Stimulated activated effector memory CD8-positive, alpha-beta T cell treated with anti-CD3 and anti-CD28 coated beads, Interleukin-12 subunit alpha, Interleukin-12 subunit beta, amount 100 ng/mL, for 72 hours (primary cell): ENCODE data around the gene VPREB3.

Experiments used
- ATAC-seq: fragments of 150-1000 bp; cut with Tn5 transposase; 2 replicates; pipeline ENCODE4 v1.10.0; 2021
- DNase-seq, 2 donors: peaks; one replicate each; pipeline ENCODE4 v3.0.0; 2021 to 2022; ENCODE audit warnings: low spot score in 2 of 2
- H3K27ac Mint-ChIP-seq: one replicate; pipeline ENCODE4 v1.8.0; 2022; ENCODE audit warnings: mild to moderate bottlenecking, mixed read lengths
- H3K36me3 Mint-ChIP-seq: one replicate; pipeline ENCODE4 v1.8.0; 2022; ENCODE audit warnings: mild to moderate bottlenecking, mixed read lengths
- H3K4me1 Mint-ChIP-seq: one replicate; pipeline ENCODE4 v1.8.0; 2022; ENCODE audit warnings: mixed read lengths
- H3K4me3 Mint-ChIP-seq: one replicate; pipeline ENCODE4 v1.8.0; 2022; ENCODE audit warnings: mild to moderate bottlenecking, mixed read lengths
- H3K9me3 Mint-ChIP-seq: one replicate; pipeline ENCODE4 v1.8.0; 2022; ENCODE audit warnings: mixed read lengths

VPREB3 gene

DNA sequence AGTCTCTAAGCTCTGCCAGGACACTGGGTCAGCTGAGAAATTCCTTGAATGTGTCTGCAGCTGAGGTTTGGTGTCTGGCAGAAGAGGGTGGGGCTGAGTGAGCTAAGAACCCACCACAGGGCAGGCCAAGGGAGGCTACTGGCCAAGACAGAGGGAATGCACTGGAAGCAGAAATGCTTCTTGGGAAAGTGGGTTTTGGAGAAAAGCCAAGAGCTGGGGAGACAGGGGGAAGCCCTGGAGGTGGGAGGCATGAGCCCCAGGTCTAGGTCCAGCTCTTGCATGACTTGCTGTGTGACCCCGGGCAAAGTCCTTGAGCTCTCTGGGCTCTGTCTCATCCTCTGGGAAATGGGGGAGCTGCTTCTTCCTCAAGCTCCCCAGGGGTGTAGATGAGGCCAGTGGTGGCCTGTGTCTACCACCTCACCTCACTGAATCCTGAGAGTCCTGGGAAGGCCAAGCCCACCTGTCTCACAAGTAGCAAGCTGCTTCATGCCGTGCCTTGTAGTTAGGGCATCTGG, 20.8 kb upstream of the VPREB3 start:
- peaks cover 23% of the 10 kb centered on the region for H3K4me1 Mint-ChIP-seq
- no peak overlapping the region for H3K4me3 Mint-ChIP-seq
- peak overlapping the region; percentile 50 for H3K27ac Mint-ChIP-seq
- ATAC-seq (no peak), DNase-seq (no peak)
- H3K9me3 Mint-ChIP-seq = no peaks in the 10 kb centered on the region
- H3K36me3 Mint-ChIP-seq = no peaks in the 10 kb centered on the region

DNA sequence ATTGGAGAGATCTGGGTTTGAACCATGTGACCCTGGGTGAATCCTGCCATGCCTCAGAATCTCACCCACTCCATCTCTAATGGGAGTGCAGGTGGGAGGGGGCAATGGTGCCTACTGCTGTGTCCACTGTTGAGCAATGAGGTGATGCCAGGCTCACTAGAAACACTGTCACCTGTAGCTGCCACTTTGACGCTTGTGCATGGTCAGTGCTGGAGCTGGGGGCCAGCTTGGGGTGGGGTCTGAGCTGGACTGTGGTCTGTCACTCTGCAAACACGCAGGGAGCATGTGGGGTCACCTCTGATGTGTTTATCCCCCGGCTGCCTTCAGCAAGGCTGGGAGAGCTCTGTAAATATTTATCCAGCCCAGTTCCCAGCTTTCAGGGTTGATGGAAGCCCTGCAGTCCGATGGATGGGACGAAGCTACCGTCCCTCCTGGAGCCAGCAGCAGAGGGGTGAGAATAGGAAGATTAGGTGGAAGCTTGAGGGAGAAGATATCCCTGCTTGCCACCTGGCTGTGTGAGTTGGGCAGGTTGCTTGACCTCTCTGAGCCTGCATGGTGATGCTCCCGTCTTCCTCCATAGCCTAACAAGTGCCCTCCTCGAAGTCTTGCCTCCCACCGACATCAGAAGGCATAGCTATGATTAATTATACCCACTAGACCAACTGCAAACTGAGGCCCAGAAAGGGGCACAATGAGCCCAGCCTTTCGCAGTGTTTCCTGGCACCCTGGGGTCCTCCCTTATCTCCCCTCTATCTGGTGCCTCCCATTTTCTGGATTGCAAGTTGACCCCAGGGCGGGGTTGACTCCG, 20.1 kb upstream of the VPREB3 start:
- Mint-ChIP-seq H3K36me3 (no peaks in the 10 kb centered on the region), H3K4me1 (peaks cover 18% of the 10 kb centered on the region), H3K4me3 (no peak overlapping the region)

DNA sequence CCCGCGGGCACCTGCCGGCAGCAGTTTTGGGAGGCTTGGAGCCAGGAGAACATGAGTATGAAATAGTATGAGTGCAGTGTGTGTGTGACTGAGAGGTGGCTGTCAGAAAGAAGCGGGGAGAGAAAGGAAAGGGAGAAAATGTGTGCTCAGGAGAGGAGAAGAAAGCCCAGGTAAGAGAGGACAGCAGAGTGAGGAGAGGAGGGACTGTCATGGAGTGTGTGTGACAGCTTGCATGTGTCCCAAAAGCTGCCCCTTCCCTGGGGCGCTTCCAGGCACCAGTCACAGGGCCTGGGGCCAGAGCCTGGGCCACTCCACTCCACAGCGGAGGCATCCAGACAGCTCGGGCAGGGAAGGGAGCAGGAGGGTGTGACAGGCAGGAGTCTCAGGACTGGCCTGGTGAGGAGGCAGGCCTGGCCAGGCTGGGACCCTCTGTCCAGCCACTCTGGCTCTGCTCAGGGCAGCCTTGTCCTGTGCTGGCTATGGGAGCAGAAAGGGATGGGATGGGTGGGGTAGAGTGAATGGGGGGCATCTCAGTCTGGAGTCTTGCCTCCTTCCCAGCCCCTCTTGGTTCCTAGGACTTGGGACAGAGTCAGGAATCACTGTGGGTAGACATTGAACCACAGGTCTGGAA, 19.4 kb upstream of the VPREB3 start:
- Mint-ChIP-seq H3K4me3 (peak overlapping the region; percentile 31), H3K9me3 (no peaks in the 10 kb centered on the region), H3K27ac (no peak overlapping the region), H3K36me3 (no peaks in the 10 kb centered on the region), H3K4me1 (peaks cover 18% of the 10 kb centered on the region)
- no peak for DNase-seq
- no peak for ATAC-seq

More for the DNA sequence above, 20.1 kb upstream of the VPREB3 start:
- Mint-ChIP-seq H3K9me3 (no peaks in the 10 kb centered on the region), H3K27ac (no peak overlapping the region)
- ATAC-seq (no peak), DNase-seq (no peak)

DNA sequence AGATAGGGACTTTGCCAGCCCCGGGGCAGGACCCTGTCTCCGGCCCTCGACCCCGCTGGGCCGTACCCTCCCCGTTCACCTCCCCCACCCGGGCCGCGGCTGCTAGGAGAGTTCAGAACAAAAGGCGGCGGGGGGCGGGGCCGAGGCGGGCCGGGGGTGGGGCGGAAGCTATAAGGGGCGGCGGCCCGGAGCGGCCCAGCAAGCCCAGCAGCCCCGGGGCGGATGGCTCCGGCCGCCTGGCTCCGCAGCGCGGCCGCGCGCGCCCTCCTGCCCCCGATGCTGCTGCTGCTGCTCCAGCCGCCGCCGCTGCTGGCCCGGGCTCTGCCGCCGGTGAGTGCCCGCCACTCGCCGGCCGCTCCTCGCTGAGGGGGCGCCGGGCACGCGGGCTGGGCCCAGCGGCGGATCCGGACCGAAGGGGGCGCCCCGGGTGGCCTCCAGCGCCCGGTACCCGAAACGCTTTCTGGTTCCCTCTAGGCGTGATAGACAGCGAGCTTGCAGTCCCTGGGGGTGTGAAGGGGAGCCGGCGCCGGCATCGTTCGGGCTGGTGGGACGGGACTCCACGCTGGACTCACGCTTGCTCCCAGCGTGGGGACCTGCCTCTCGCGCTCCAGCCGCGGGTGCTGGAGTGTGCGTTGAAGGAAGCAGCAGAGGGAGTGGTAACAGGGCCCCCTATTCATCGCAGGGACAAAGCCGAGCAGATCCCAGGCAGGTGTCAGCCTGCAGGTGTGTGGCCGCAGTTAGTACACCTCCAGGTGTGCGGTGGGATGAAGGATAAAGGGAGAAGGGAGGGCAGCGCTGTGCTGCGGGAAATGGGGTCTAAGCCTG, 18.6 kb upstream of the VPREB3 start, which contains the start of gene MMP11:
Gene MMP11, plus strand, starts transcription at position 201 of the 825 bp plus-strand sequence. Its CDS starts 22 bp downstream, at position 223.
- peak within 1 kb of the TSS; percentile 31 for H3K4me3 Mint-ChIP-seq
- peaks cover 18% of the 10 kb centered on the region for H3K4me1 Mint-ChIP-seq
- DNase-seq (peak; percentile 30 to 62), ATAC-seq (peak; percentile 67)
- no peaks in the 10 kb centered on the region for H3K9me3 Mint-ChIP-seq
- no peak within 1 kb of the TSS for H3K27ac Mint-ChIP-seq
- no peaks in the 10 kb centered on the region for H3K36me3 Mint-ChIP-seq

DNA sequence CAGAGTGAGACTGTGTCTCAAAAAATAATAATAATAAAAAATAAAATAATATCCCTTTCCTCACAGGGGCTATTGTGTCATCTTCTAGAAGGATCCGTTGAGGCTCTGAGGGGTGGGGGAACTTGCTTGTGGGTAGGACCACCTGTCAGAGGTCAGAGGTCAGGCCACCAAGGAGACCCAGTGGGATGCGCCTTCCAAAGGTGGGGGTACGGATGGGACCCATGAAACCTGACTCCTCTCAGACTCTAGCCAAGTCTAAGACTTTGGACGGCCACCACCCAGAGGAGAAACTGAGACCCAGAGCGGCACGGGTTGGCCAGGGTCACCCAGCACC, 18.1 kb upstream of the VPREB3 start:
- Mint-ChIP-seq H3K9me3 (no peaks in the 10 kb centered on the region), H3K36me3 (no peaks in the 10 kb centered on the region), H3K4me3 (peak overlapping the region; percentile 31), H3K27ac (no peak overlapping the region), H3K4me1 (peaks cover 18% of the 10 kb centered on the region)
- ATAC-seq (no peak), DNase-seq (no peak)

DNA sequence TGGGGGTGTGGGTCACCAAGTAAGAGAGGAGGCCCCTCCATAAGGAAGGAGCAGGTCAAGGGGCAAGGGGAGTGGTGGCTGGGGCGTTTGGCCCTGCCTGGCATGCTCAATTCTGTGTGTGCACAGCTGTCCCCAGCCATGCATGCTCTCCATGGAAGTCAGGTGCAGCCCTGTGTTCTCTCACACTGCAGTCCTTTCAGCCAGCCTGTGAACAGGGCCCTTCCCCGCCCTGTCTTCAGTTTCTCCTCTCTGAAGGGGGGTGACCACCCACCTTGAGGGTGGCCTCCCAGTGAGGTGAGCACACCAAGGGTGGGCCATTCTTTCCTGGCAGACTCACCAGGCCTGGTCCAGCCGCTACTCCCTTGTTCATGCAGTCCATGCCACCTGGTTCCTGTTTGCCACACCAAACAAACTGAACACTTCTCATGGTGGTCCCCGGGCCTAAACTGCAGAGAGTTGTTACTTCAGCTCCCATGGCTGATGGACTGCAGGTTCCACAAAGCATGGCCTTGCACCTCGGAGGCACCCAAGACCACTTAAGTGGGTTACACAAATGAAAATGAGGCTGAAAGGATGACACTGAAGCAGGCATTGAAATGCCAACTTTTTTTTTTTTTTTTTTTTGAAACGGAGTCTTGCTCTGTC, 15.2 kb upstream of the VPREB3 start:
- H3K27ac Mint-ChIP-seq = no peak overlapping the region
- H3K9me3 Mint-ChIP-seq = no peaks in the 10 kb centered on the region
- peaks cover 39% of the 10 kb centered on the region for H3K4me1 Mint-ChIP-seq
- ATAC-seq (no peak), DNase-seq (no peak)
- H3K36me3 Mint-ChIP-seq = no peaks in the 10 kb centered on the region
- peak overlapping the region; percentile 80 for H3K4me3 Mint-ChIP-seq

DNA sequence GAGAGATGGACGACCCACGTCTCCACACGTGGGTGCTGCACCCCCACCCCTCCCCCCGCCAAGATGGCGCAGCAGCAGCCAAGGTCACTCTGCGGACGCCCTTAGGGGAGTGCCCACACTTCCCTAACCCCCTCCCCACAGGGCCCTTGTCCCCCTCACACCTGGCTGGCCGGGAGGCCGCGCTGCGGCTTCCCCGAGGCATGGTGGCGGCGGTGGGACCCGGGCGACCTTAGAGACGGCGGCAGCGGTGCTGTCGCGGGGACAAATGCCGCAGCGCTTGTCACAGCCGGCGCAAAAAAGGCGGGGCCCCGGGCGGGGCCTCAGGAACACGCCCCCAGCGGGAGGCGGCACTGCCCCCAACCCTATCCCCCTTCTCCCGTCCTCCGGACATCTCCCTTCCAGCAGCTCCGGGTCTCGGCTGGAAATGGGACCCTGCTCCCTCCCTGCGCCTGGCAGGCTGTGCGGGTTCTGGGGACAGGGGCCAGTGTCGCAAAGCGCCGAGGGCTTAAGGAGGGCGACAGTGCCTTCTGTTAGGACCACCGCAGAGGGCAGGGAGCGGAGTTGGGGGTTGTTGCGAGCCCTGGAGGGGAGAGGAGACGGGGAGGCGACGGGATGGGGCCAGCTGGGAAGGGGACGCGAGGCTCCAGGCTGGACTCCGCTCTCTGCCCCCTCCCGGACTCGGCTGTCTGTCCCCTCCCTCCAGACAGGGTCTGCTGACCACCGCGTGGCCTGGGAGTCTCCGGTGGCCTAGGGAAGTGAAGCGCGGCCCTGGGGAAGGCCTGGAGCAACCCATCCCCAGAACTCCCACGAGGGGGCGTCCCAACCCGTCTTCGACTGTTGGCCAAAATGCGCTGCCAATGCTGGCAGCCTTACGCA, 13.7 kb upstream of the VPREB3 start, which contains the start of gene CHCHD10:
Gene CHCHD10, minus strand, starts transcription at position 300 of the 876 bp plus-strand sequence. Its CDS starts 98 bp downstream, at position 202.
- ATAC-seq (peak; percentile 80), DNase-seq (peak; percentile 75 to 92)
- H3K36me3 Mint-ChIP-seq = no peaks in the 10 kb centered on the region
- peak within 1 kb of the TSS; percentile 80 for H3K4me3 Mint-ChIP-seq
- no peaks in the 10 kb centered on the region for H3K9me3 Mint-ChIP-seq
- peaks cover 47% of the 10 kb centered on the region for H3K4me1 Mint-ChIP-seq
- peak within 1 kb of the TSS; percentile 83 for H3K27ac Mint-ChIP-seq

DNA sequence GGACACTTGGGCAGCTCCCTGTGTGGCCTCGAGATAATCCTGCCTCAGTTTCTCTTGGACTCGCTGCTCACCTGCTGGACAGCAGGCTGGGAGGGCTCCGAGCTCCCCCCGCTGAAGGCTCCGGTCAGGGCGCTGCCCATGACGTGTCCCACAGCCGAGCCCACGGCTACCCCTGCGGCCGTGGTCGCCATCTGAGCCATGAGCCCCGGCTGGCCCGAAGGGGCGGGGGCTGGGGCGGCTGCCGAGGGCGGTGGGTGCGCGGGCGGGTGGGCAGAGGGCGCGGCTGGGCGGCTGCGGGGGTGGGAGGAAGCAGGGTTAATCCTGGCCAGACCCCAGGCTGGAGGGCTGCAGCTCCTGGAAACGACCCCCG, 13.1 kb upstream of the VPREB3 start:
- Mint-ChIP-seq H3K9me3 (no peaks in the 10 kb centered on the region), H3K27ac (peak overlapping the region; percentile 26), H3K4me1 (peaks cover 51% of the 10 kb centered on the region), H3K4me3 (peak overlapping the region; percentile 80), H3K36me3 (no peaks in the 10 kb centered on the region)
- DNase-seq (no peak), ATAC-seq (peak; percentile 1)

DNA sequence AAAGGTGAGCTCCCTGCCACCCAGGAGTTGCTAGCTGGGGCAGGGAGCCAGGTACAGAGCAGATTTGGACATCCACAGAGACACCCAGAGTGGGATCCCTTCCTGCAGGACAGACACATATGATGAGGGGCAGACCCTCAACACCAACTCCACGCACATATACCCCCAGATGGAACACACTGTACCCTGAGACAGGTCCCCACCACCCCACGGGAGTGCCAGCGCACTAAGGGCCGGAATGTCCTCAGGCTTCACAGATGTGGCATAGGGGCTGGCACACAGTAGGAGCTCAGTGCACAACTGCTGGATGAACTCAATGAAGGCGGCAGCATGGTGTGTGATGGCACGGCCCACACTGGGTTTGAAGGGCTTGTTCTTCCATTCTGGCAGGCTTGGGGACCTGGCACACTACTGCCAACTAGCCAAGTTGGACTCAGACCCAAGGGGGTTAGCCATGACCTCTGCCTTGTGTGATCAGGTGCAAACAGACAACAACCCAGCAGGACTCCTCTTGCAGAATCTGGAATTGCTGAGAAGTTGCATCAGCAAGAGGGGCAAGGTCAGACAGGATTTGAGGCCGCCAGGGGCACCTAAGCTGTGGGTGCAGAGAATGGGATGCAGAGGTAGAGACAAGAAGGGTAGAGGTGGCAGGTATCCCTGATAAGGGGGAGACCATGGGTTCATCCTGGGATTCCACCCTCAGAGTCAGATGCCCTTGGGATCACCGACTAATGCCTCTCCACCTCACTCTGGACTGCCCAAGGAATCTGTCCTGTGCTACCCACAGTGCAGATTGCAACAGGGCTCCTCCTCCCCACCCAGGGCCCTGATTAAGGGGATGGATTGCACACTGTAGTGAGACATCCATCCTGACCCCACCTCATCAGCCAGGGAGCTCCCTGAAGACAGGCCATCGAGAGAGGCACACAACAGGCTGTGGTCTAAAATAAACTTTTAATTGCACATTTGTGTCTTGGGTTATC, 11.0 kb upstream of the VPREB3 start:
- no peak overlapping the region for H3K27ac Mint-ChIP-seq
- ATAC-seq (no peak), DNase-seq (no peak)
- H3K9me3 Mint-ChIP-seq = no peaks in the 10 kb centered on the region
- H3K4me1 Mint-ChIP-seq = peaks cover 39% of the 10 kb centered on the region
- H3K4me3 Mint-ChIP-seq = peak overlapping the region; percentile 21
- no peaks in the 10 kb centered on the region for H3K36me3 Mint-ChIP-seq

DNA sequence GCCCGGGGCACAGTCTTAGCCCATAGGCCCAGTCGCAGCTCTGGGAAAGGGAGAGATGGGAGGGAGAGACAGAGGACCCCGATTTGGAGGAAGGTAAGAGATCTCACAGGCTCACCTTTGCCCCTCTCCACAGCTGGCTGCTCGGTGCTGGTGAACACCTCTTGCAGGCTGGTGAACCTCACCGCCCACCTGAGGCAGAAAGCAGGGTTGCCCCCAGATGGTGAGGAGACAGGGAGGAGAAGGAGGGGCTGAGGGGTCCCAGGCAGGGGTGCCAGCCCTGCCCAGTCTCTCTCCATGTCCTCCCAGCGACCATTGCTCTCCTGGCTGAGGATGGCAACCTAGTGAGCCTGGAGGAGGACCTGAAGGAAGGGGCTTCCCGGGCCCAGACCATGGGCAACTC, 9.7 kb upstream of the VPREB3 start:
- Mint-ChIP-seq H3K9me3 (no peaks in the 10 kb centered on the region), H3K4me3 (peak overlapping the region; percentile 61), H3K4me1 (peaks cover 39% of the 10 kb centered on the region), H3K36me3 (no peaks in the 10 kb centered on the region), H3K27ac (peak overlapping the region; percentile 61)
- DNase-seq = no peak
- no peak for ATAC-seq

DNA sequence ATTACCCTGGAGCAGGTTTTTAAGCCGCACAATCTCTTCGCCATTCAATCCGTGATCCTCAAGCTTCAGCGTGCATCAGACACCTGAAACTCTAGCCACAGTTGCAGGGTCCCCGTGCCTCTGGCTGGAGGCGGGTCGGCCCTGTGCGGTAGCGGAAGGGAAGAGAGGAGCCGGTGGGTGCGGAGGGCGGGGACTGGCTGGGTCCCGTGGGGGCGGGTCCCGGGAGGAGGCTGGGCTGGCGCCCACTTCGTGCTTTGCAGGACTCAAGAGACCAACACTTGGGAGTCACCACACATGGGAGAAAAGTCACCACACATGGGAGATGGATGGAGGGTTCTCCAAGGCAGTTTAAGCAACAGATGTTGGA, 9.3 kb upstream of the VPREB3 start:
- Mint-ChIP-seq H3K4me1 (peaks cover 39% of the 10 kb centered on the region), H3K36me3 (no peaks in the 10 kb centered on the region), H3K9me3 (no peaks in the 10 kb centered on the region), H3K4me3 (peak overlapping the region; percentile 61), H3K27ac (peak overlapping the region; percentile 61)
- ATAC-seq (peak; percentile 47), DNase-seq (peak in 1 of 2 donors; percentile 70)

DNA sequence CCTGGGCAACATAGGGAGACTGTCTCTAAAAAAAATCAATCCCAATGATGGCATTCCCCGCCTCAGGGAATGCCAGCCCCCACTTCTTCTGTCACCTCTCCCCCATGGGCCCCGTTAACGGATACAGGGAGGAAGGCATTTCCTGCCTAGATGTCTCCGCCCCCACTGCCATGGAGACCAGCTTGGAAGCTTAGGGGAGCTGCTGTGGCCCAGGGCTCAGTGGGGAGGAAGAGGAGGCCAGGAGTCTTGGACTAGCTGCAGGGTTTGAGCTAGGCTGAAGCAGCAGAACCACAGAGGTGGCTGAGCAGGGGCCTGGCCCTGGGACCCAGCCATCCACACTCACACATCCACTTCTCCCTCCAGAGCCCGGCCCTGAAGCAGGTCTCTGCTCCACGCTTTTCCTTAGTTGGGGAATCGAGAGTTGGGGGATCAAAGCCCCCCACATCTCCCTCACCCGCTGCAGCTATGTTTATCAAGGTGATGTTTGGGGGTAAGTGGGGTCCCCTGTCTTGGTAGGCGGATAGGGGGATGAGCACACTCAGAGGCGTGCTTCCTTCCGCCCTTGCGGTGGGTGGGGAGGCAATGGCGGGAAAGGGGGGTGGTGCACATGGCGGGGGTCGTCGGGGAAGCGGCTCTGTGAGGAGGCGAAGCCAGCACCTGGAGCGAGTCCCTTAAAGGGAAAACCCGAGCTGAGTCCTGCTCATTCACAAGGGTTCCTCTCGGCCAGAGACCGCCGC, 8.8 kb upstream of the VPREB3 start, which contains the start of gene C22orf15:
Gene C22orf15, plus strand, starts transcription at position 149 of the 737 bp plus-strand sequence. Its CDS starts 317 bp downstream, at position 466.
- DNase-seq (no peak), ATAC-seq (no peak)
- H3K9me3 Mint-ChIP-seq = no peaks in the 10 kb centered on the region

More for the DNA sequence above, 8.8 kb upstream of the VPREB3 start, which contains the start of gene C22orf15:
- Mint-ChIP-seq H3K4me1 (peaks cover 39% of the 10 kb centered on the region), H3K4me3 (peak within 1 kb of the TSS; percentile 61), H3K27ac (peak within 1 kb of the TSS; percentile 68), H3K36me3 (no peaks in the 10 kb centered on the region)
